Activated CD4-positive, alpha-beta memory T cell treated with anti-CD3 and anti-CD28 coated beads for 36 hours (primary cell): ENCODE data around the gene GRID1. TPM values are rescaled to one million over a fixed set of nuclear protein-coding genes. Genes with fewer than 3 reads are reported as not detected.
"Not testable (repeated sequence)": the region's sequence is repeated elsewhere in the genome, so short reads cannot be mapped to it uniquely, and the experiment has no call there.

Source experiments
- CTCF ChIA-PET: fragments of 350-600 bp; sonication (Branson Sonifier 250); formaldehyde crosslinking; loops from one replicate; lab custom pipeline; 2021; ENCODE audit warnings: antibody characterized with exemption, inconsistent platforms; lab: Charles Lee
- POLR2A ChIA-PET: fragments of 350-600 bp; sonication (Branson Sonifier 250); formaldehyde crosslinking; loops from one replicate; lab custom pipeline; 2021; ENCODE audit warnings: antibody characterized with exemption; lab: Charles Lee
- DNase-seq: peaks from one replicate; pipeline ENCODE4 v3.0.0-alpha.2; 2020
- H3K27ac Mint-ChIP-seq: one replicate; pipeline ENCODE4 v1.8.0; 2021; ENCODE audit warnings: mixed read lengths
- H3K27me3 Mint-ChIP-seq: one replicate; pipeline ENCODE4 v1.8.0; 2021; ENCODE audit warnings: mixed read lengths
- H3K36me3 Mint-ChIP-seq: one replicate; pipeline ENCODE4 v1.8.0; 2021; ENCODE audit warnings: mixed read lengths
- H3K4me1 Mint-ChIP-seq: one replicate; pipeline ENCODE4 v1.8.0; 2021; ENCODE audit warnings: low read depth, mixed read lengths
- H3K4me3 Mint-ChIP-seq: one replicate; pipeline ENCODE4 v1.8.0; 2021; ENCODE audit warnings: mild to moderate bottlenecking, mixed read lengths
- H3K9me3 Mint-ChIP-seq: one replicate; pipeline ENCODE4 v1.8.0; 2021; ENCODE audit warnings: mixed read lengths
- intact Hi-C: fragments of 100-400 bp; cut with micrococcal nuclease; formaldehyde crosslinking; loops from one replicate; pipeline ENCODE4 v1.15.1; 2023
- total RNA-seq, 2 experiments: library from RNA; stranded (reverse); gene quantifications; one replicate each; pipeline ENCODE4 v1.2.3, GENCODE V29; 2021

The GRID1 gene
- total RNA-seq, 2 experiments from 2014 or later, result not detected

DNA sequence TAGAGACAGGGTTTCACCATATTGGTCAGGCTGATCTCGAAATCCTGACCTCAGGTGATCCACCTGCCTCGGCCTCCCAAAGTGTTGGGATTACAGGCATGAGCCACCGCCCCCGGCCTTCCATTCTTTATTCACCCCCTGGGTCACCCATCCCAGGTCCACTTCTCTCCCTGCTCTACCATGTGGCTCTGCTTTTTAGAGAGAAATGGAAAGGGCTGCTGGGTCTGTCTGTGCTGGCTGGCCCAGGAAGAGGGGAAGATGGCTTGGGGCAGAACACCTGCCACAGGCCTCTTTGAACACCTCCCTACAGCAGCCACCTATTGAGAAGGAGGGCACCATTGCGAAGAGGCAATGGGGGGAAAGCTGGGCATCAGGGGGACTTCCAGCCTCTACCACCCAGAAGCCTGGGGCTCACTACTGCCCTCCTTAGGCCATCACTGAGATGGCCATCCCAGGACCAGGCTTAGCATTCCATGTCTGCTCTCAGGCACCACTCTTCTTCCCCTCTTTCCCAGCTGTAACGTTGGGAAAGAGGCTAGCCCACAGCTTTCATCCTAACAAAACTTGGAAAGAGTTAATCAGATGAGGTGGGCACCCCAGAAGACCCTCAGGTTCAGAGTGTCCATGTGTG is 256.3 kb downstream of the GRID1 start:
- H3K4me1 Mint-ChIP-seq, result no peaks in the 10 kb centered on the region
- DNase-seq, result no peak
- POLR2A ChIA-PET, result no interaction called here
- H3K4me3 Mint-ChIP-seq, result no peak overlapping the region
- no peak overlapping the region for H3K27ac Mint-ChIP-seq
- H3K27me3 Mint-ChIP-seq, result no peaks in the 10 kb centered on the region
- CTCF ChIA-PET, result no interaction called here
- H3K36me3 Mint-ChIP-seq, result no peaks in the 10 kb centered on the region
- no peaks in the 10 kb centered on the region for H3K9me3 Mint-ChIP-seq
- intact Hi-C loops, result no loop called here

DNA sequence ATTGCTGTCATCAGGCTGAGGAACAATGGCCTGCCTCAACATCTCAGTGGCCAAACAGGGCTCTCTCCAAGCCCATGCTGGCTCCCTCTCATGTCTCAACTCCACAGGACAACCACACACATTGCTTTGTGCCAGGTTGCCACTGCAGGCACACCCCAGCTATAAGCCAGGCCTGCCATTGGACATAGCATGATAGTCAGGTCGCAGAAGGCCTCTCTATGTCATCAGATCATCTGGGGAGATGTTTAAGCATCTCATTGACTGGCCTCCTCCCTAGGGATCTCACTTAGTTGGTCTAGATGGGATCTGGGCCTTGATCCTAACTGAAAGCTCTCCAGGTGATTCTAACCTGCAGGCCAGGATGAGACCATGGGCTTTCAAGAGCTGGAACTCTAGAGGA is 257.2 kb downstream of the GRID1 start:
- DNase-seq, result no peak
- intact Hi-C loops, result no loop called here
- H3K27me3 Mint-ChIP-seq, result no peaks in the 10 kb centered on the region
- H3K36me3 Mint-ChIP-seq, result no peaks in the 10 kb centered on the region
- H3K4me1 Mint-ChIP-seq, result no peaks in the 10 kb centered on the region
- H3K4me3 Mint-ChIP-seq, result no peak overlapping the region
- CTCF ChIA-PET, result no interaction called here
- H3K27ac Mint-ChIP-seq, result no peak overlapping the region
- POLR2A ChIA-PET, result no interaction called here
- no peaks in the 10 kb centered on the region for H3K9me3 Mint-ChIP-seq

DNA sequence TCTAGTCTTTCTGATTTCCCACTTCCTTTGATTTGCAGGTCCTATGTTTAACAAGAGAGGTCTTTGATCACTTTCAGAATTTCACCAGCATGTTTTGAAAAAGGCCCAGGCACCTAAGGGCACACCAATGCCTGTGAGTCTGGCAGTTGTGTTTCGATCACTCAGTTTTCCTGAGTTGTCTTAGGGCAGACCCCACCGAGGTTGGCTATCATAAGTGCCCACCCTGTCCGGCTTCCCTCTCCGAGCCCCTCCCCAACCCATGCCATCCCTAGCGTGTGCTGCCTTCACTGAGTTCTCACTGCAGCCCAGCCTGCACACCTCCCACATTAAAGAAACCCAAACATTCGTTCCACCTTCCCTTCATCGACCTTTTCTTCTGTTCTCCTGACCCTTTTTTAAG is 257.9 kb downstream of the GRID1 start:
- H3K4me1 Mint-ChIP-seq, result no peaks in the 10 kb centered on the region

GRCh38 chr10:86107611-86108310 is 258.8 kb downstream of the GRID1 start:
- DNase-seq, CTCF ChIA-PET, H3K4me1 Mint-ChIP-seq, intact Hi-C loops, H3K4me3 Mint-ChIP-seq, POLR2A ChIA-PET, H3K36me3 Mint-ChIP-seq, H3K9me3 Mint-ChIP-seq, H3K27ac Mint-ChIP-seq, H3K27me3 Mint-ChIP-seq: not testable (repeated sequence)

More for the DNA sequence above, 257.9 kb downstream of the GRID1 start:
- ChIA-PET CTCF (no interaction called here), POLR2A (no interaction called here)
- H3K36me3 Mint-ChIP-seq, result no peaks in the 10 kb centered on the region
- no peaks in the 10 kb centered on the region for H3K9me3 Mint-ChIP-seq
- H3K27ac Mint-ChIP-seq, result no peak overlapping the region
- no peak overlapping the region for H3K4me3 Mint-ChIP-seq
- H3K27me3 Mint-ChIP-seq, result no peaks in the 10 kb centered on the region
- intact Hi-C loops, result no loop called here
- no peak for DNase-seq

- ChIA-PET POLR2A (no interaction called here), CTCF (no interaction called here)
- H3K27me3 Mint-ChIP-seq, result no peaks in the 10 kb centered on the region
- H3K9me3 Mint-ChIP-seq, result no peaks in the 10 kb centered on the region
- intact Hi-C loops, result no loop called here
- DNase-seq, result no peak
- no peak overlapping the region for H3K27ac Mint-ChIP-seq
- no peaks in the 10 kb centered on the region for H3K4me1 Mint-ChIP-seq
- no peaks in the 10 kb centered on the region for H3K36me3 Mint-ChIP-seq
- H3K4me3 Mint-ChIP-seq, result no peak overlapping the region
Observed at GRCh38 chr10:86107131-86107530, 259.5 kb downstream of the GRID1 start.

DNA sequence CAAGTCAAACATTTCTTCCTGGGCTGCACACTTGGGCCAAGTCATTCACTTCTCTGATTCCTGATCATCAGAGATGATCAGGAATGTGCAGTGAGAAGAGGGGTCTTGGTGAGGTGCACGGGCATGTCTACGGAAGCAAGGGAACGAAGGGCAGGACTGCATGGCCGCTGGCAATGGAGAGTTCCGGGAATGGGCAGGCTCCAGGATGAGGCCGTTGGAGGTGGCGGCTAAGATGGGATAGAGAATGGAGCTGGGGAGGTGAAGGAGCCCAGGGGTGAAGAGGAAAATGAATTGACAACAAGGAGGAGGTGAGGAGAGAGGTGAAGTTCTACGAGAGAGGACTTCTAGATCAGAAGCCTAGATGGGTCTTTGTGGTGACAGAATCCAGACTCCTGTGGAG is 260.0 kb downstream of the GRID1 start:
- Mint-ChIP-seq H3K4me3 (no peak overlapping the region), H3K9me3 (no peaks in the 10 kb centered on the region), H3K27ac (no peak overlapping the region), H3K27me3 (no peaks in the 10 kb centered on the region), H3K4me1 (no peaks in the 10 kb centered on the region), H3K36me3 (no peaks in the 10 kb centered on the region)
- ChIA-PET CTCF (no interaction called here), POLR2A (no interaction called here)
- intact Hi-C loops, result no loop called here
- DNase-seq, result no peak

GRCh38 chr10:86105640-86106039 is 261.0 kb downstream of the GRID1 start:
- ChIA-PET CTCF (no interaction called here), POLR2A (no interaction called here)
- Mint-ChIP-seq H3K27me3 (no peaks in the 10 kb centered on the region), H3K27ac (no peak overlapping the region), H3K4me3 (no peak overlapping the region), H3K36me3 (no peaks in the 10 kb centered on the region), H3K4me1 (no peaks in the 10 kb centered on the region), H3K9me3 (no peaks in the 10 kb centered on the region)
- DNase-seq, result no peak
- intact Hi-C loops, result no loop called here

DNA sequence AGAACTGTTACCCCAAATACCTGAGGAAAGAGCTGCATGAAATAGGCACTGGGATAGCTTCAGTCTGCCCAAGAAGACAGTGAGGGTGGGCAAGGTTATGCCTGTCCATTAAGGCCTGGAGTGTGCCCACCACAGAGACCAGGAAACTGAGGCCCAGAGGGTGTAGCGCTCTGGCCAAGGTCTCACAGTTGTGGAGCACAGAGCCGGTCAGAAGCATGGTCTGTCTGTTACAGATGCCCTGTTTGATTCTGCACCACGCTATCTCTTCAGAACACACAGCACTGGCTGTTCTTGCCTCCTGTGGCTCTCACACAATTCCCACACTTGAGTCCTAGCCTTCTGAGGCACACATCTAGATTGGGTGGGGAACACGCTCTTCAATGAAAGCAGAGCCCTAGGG is 261.4 kb downstream of the GRID1 start:
- H3K36me3 Mint-ChIP-seq, result no peaks in the 10 kb centered on the region
- intact Hi-C loops, result no loop called here
- ChIA-PET POLR2A (no interaction called here), CTCF (no interaction called here)
- H3K27ac Mint-ChIP-seq, result no peak overlapping the region
- no peak overlapping the region for H3K4me3 Mint-ChIP-seq
- H3K27me3 Mint-ChIP-seq, result no peaks in the 10 kb centered on the region
- no peak for DNase-seq
- H3K9me3 Mint-ChIP-seq, result no peaks in the 10 kb centered on the region
- H3K4me1 Mint-ChIP-seq, result no peaks in the 10 kb centered on the region

GRCh38 chr10:86104611-86105145 is 261.9 kb downstream of the GRID1 start:
- no peak overlapping the region for H3K27ac Mint-ChIP-seq
- POLR2A ChIA-PET, result no interaction called here
- no peak overlapping the region for H3K4me3 Mint-ChIP-seq
- DNase-seq, result no peak
- intact Hi-C loops, result loop anchor here (5.0 kb wide), 1 partner anchor 273 kb away; no protein-coding TSS in a partner anchor
- H3K36me3 Mint-ChIP-seq, result no peaks in the 10 kb centered on the region
- H3K9me3 Mint-ChIP-seq, result no peaks in the 10 kb centered on the region
- CTCF ChIA-PET, result no interaction called here
- H3K27me3 Mint-ChIP-seq, result no peaks in the 10 kb centered on the region
- H3K4me1 Mint-ChIP-seq, result no peaks in the 10 kb centered on the region

DNA sequence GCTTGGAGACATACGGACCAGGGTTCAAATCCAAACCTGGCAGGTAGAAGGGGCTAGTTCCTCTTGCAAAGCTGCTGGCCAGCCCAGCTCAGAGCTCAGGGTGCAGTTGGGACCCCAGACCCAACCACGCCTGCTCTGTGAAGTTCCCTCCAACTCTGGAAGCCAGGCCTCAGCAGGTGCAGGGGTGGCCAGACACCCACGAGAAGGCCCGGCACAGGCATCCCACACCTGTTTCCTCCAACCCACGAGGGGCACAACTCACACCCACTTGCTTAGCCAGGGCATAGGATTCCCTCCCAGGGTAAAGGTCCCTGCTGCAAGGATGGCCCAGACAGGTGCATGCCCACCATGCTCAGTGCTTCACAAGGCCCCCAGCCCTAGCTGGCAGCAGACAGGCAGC is 262.4 kb downstream of the GRID1 start:
- POLR2A ChIA-PET, result no interaction called here
- Mint-ChIP-seq H3K4me3 (no peak overlapping the region), H3K4me1 (no peaks in the 10 kb centered on the region), H3K36me3 (no peaks in the 10 kb centered on the region), H3K27me3 (no peaks in the 10 kb centered on the region), H3K9me3 (no peaks in the 10 kb centered on the region), H3K27ac (no peak overlapping the region)
- intact Hi-C loops, result loop anchor here (5.0 kb wide), 1 partner anchor 273 kb away; no protein-coding TSS in a partner anchor
- no peak for DNase-seq
- CTCF ChIA-PET, result no interaction called here

DNA sequence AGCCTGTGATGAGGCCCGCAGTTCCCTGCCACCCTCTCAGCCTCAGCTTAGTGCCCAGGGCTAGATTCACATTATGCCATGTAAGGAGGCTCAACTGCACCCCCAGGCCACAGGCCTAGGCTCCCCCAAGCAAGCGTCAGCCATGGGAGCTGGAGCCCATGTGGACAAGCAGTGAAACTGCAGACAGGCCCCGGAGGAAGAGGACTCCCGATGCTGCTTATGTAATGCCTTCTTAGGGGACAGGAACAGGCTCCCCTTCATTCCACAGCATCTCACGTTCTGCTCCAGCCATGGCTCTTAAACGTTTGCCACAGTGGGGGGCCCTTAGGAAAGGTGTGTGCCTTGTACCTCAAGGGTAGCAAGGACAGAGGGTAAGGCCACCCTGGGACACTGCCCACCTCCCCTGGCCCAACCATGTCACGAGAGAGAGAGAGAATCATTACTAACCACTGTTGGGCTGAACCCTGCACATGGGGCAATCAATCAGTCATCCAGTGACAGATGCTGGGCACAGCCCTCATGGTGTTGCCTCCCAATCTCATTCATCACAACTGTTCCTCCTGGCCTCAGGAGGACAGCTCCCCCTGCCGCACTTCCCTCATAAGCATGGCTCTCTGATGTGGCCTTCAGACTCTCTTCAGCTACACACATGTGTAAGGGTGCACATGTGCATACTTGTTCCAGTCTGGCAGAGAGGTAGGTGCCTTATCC is 263.0 kb downstream of the GRID1 start:
- no peaks in the 10 kb centered on the region for H3K36me3 Mint-ChIP-seq
- CTCF ChIA-PET, result no interaction called here
- no peak for DNase-seq
- no peaks in the 10 kb centered on the region for H3K9me3 Mint-ChIP-seq
- POLR2A ChIA-PET, result no interaction called here
- H3K4me1 Mint-ChIP-seq, result no peaks in the 10 kb centered on the region
- no peak overlapping the region for H3K27ac Mint-ChIP-seq
- intact Hi-C loops, result loop anchor here (5.0 kb wide), 1 partner anchor 274 kb away; no protein-coding TSS in a partner anchor
- no peaks in the 10 kb centered on the region for H3K27me3 Mint-ChIP-seq
- H3K4me3 Mint-ChIP-seq, result no peak overlapping the region

GRCh38 chr10:86102451-86102850 is 264.1 kb downstream of the GRID1 start:
- intact Hi-C loops, result loop anchor here (5.0 kb wide), 1 partner anchor 275 kb away; no protein-coding TSS in a partner anchor
- POLR2A ChIA-PET, result no interaction called here
- no peaks in the 10 kb centered on the region for H3K4me1 Mint-ChIP-seq
- no peaks in the 10 kb centered on the region for H3K36me3 Mint-ChIP-seq
- H3K9me3 Mint-ChIP-seq, result no peaks in the 10 kb centered on the region
- H3K27me3 Mint-ChIP-seq, result no peaks in the 10 kb centered on the region
- H3K27ac Mint-ChIP-seq, result no peak overlapping the region
- CTCF ChIA-PET, result no interaction called here
- no peak overlapping the region for H3K4me3 Mint-ChIP-seq
- no peak for DNase-seq
